ENCODE results near the gene FEV.

- TF ChIP-seq EZH2 (IDR thresholded peaks at IDR 0.05; ENCODE audit: low read length) (no peak), CTCF (optimal IDR thresholded peaks at IDR 0.05 in 1 of 3, IDR thresholded peaks at IDR 0.05 in 1 of 3, conservative IDR thresholded peaks at IDR 0.05 in 1 of 3; ENCODE audit: extremely low read depth in 1 of 3, insufficient read depth in 2 of 3, low read length in 3 of 3) (no peak)
Measured at GRCh38 chr2:219023045-219023605, 38.1 kb upstream of the FEV start.

All from keratinocyte (primary cell).